Stimulated activated CD8-positive, alpha-beta memory T cell treated with anti-CD3 and anti-CD28 coated beads, Interleukin-12 subunit alpha, Interleukin-12 subunit beta, amount 100 ng/mL, for 24 hours (primary cell): ENCODE measurements around the gene CAVIN2.

Experiments used
- DNase-seq: peaks from one replicate; pipeline ENCODE4 v3.0.0-alpha.2; 2020; ENCODE audit errors: extremely low read depth

Gene CAVIN2

GRCh38 chr2:191839918-191840804 lies 6.7 kb downstream of the CAVIN2 start:
- DNase-seq, result no peak

GRCh38 chr2:191838526-191838925 lies 8.4 kb downstream of the CAVIN2 start:
- DNase-seq, result no peak

DNA sequence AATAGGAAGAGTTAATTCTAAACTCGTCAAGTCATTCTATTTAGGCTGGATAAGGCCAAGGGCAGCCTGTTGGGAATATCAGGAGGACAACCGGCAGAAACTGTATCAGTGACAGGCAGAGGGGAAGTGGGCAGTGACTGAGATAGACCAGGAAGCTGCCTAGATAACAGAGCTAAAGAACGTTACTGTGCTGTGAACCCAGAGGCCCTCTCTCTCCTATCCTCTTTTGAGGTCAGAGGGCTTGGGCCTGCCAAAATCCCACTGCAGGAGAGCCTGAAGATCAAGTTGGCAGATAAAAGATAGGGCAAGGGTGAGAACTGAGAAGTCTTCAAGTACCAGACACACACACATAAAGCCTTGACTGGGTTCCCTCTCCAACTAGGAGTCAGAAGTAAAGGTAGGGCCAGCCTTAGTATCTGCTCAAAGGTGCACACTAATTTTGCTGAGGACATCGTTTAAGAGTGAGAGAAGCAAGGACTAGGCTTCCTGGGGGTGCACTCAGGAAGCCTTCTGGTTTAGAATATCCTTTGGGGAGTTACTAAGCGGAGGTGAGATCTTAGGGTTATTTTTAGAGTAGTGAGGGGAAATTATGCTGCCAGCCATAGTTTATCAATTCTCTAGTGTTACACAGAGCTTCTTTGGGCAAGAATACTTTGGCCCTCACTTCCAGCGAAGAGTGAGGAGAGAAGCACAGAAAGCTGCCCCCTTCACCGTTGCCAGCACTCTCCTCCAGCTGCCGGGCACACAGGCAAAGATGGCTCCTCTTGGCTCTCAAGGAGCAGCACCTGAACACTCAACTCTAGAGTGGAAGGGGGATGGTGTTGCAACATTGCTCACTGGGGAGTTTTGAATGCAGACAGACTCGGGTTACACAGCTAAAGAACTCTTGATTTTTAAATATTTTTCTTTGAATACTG lies 9.8 kb downstream of the CAVIN2 start:
- no peak for DNase-seq

- no peak for DNase-seq
Measured at GRCh38 chr2:191836471-191836852, 10.4 kb downstream of the CAVIN2 start.

DNA sequence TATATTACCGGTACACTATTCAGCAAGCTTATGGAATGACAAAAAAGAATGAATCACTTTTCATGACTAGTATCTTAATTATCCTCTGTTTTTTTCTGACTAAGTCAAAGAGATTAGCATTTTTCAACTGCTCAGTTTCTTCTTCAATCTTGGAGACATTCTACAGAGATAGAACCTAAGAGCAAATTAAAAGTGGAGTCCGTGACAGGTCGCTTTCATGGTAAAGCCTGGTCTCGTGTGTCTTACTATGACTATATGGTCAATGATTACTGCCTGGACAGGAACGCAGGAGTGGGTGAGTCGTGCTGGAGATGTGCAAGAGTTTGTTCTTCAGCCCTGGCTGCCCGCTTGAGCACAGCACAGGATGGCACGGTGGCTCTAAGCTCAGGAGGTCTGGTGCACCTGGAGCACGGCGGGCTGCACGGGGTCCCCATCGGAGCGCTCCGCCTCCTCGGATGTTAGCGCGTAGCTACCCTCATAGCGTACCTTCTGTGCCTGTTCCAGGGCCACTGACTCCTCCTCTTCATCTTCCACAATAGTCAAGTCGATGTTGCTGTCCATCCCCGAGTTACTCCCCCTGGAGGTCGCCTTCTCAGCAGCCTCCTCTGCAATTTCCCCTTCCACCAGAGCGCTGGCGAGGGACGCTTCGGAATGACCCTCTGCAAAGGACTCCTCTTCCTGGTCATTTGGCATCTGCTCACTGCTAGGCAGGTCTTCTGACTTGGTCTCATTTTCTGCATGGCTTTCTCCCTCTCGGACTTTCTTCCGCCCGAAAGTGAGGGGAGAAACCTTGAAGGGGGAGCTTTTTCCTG lies 11.1 kb downstream of the CAVIN2 start:
- no peak for DNase-seq

- DNase-seq, result no peak
Measured at GRCh38 chr2:191835100-191835499, 11.8 kb downstream of the CAVIN2 start.

DNA sequence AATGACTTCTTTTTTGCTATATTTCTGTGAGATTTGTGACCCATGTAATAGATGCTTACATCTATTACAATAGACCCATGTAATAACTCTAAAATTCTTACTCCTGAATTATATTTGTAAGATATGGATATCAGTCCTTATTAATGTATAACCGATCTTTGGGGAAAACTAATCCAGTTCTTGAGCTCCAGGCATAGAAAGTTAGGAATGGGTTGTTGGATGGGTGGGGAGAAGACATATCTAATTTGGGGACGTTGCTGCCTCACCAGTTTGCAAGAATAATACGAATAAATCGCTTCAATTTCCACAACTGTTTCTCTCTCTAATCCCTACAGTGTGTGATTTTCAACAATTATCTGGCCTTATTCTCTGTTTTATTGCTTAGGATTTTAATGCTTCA lies 13.5 kb downstream of the CAVIN2 start:
- no peak for DNase-seq

GRCh38 chr2:191832668-191833067 lies 14.2 kb downstream of the CAVIN2 start:
- DNase-seq, result no peak

GRCh38 chr2:191831410-191831994 lies 15.4 kb downstream of the CAVIN2 start:
- DNase-seq, result no peak

DNA sequence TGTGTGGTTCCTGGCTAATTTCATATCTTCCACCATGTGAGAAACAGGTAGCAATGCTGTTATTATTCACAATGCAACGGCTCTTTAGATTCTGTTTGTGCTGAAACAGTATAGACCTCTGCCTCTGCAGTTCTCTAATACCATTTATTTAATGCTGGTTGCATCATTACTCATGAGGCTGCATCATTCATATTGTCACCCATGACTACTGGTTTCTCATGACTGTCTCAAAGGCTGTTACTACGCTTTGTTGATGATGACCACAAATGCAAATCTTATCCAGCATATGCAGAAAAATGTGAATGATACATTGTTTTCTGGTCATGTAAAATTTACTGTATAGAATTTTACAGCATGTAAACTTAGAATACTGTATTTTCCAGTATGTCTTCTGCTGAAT lies 22.5 kb downstream of the CAVIN2 start:
- DNase-seq, result no peak

DNA sequence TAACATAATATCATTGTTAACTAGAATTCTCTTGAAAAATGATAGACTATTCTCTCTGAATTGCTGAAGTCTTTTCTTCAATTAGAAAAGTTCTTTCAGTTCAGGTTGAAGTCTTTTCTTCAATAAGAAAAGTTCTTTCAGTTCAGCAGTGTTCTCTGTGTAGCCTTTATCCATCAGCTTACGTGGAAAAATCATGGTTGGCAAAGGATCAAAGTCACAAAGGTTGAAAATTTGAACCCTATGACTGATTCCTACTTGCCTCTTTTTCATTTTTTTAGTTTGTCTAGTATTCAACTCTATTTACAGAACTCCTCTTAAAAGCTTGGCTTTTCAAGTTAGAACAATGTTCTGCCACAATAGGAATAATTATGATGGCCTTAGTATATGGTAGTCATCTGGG lies 25.8 kb downstream of the CAVIN2 start:
- no peak for DNase-seq

GRCh38 chr2:191818725-191819350 lies 28.1 kb downstream of the CAVIN2 start:
- DNase-seq, result no peak

- no peak for DNase-seq
Measured at GRCh38 chr2:191818133-191818532, 28.8 kb downstream of the CAVIN2 start.

- no peak for DNase-seq
Measured at GRCh38 chr2:191815010-191815409, 31.9 kb downstream of the CAVIN2 start.

GRCh38 chr2:191813943-191814342 lies 32.9 kb downstream of the CAVIN2 start:
- no peak for DNase-seq

- no peak for DNase-seq
Measured at GRCh38 chr2:191811807-191812602, 34.9 kb downstream of the CAVIN2 start.

DNA sequence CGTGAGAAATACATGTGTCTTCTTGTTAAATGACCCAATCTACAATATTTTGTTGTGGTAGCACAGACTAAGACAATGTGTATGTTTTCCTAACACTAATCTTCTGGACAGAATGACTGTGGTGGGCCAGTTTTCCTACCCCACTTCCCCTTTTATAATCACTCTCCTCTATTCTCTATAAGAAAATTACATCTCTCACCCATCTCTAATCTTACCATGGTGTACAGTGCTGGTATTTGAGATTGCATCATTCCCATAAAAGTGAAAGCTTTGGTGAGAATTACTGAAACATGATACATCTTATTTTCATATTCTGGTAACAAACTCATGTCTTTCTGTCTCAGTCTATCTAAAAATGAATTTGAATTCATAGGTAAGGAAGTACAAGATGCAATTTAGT lies 40.5 kb downstream of the CAVIN2 start:
- no peak for DNase-seq

DNA sequence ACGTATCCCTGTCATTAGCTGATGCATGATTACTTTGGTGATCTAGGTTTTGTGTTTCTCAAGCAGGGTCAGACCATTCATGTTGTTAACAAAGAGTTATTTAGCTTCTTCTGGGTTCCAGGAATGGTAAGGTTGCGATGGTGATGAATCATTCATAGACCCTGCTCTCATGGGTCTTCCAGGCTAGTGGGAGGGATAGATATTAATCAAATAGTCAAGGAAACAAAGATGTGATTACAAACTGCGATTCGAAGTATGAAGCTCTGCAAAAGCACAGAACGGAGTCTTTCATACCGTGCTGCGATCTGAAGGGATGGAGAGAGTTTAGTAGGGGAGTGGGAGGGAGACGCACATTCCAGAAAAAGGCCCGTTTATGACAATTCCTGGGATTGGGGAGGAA lies 42.1 kb downstream of the CAVIN2 start:
- no peak for DNase-seq

- no peak for DNase-seq
Measured at GRCh38 chr2:191803007-191803406, 43.9 kb downstream of the CAVIN2 start.

DNA sequence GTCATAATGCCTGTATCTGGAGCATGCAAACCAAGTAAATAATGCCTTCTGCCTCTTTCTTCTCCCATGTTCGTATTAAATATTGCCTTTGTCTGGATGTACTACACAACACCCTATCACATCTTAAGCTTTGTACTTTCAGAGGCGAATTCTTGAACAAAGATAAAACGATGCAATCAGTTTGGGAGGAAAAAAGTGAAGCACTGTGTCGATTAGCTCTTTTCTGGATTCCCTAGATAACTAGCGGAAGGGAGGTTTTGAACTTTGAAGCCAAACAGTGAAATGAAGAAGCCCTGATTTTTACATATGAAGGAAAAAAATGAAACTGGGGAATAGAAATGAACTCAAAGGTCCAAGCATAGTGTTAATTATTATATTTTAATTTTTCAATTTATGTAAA lies 44.7 kb downstream of the CAVIN2 start:
- DNase-seq, result no peak
